NT2/D1 (cell line): ENCODE results near the gene CTDSPL2.

Source experiments
- YY1 ChIP-seq: IDR thresholded peaks from 2 replicates; pipeline ENCODE4 v1.6.1; 2011; ENCODE audit not compliant: insufficient read length, insufficient read depth
- ZNF274 ChIP-seq: IDR thresholded peaks from 2 replicates; pipeline ENCODE4 v1.6.1; 2011; ENCODE audit warnings: mild to moderate bottlenecking, low read depth, low read length

DNA sequence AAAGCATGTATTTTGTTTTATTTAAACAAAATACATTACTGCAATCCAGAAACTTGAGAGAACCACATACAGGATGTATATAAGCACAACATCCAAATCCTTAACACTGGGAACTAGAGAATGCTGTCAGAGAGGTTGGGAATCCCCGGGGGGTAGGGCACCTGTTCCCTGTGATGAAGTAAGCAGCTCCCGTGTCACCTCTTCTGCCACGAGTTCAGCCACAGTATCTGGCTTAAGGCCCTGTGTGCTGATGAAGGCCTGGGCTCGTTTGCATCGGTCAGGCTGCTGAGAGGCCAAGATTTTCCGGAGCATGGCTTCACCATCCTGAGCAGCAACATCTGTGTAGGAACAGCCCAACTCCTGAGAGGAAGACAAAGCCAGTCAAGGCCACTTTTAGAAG lies 146.0 kb downstream of the CTDSPL2 start:
- TF ChIP-seq YY1 = no peak
- no peak for TF ChIP-seq ZNF274
